Kidney (tissue), 14 donors: ENCODE data around the gene PCNX2. TPM values are rescaled to one million over a fixed set of nuclear protein-coding genes. Genes with fewer than 3 reads are reported as not detected.

Experiments used
- DNase-seq, 5 donors: peaks; one replicate each; pipeline ENCODE4 v3.0.0-alpha.2; 2013 to 2020
- FAIRE-seq: peaks from 2 replicates; lab custom pipeline; 2012; peaks lifted over from hg19 to GRCh38; lab: Jason Lieb, UNC
- H3K27ac ChIP-seq, 2 donors: one replicate each; pipeline ENCODE4 v1.7.0; 2013; ENCODE audit warnings: low read depth in 2 of 2, low read length in 2 of 2, inconsistent platforms in 1 of 2
- H3K27me3 ChIP-seq: one replicate; pipeline ENCODE4 v1.7.1; 2013; ENCODE audit warnings: low read length, inconsistent platforms; ENCODE audit not compliant: control insufficient read depth, insufficient read depth
- H3K36me3 ChIP-seq, 3 donors: one replicate each; pipeline versions ENCODE4 v1.7.0 to v1.7.1; 2013; ENCODE audit warnings: low read length in 3 of 3, control low read depth in 1 of 3, inconsistent platforms in 1 of 3; ENCODE audit not compliant: insufficient read depth in 3 of 3, control insufficient read depth in 2 of 3
- H3K4me1 ChIP-seq, 3 donors: one replicate each; pipeline versions ENCODE4 v1.7.0 to v1.7.1; 2013; ENCODE audit warnings: low read length in 3 of 3, inconsistent platforms in 1 of 3, low read depth in 1 of 3; ENCODE audit not compliant: control insufficient read depth in 2 of 3, insufficient read depth in 2 of 3
- H3K4me3 ChIP-seq, 3 donors: one replicate each; pipeline versions ENCODE4 v1.7.0 to v1.8.1; 2013; ENCODE audit warnings: low read length in 3 of 3, control low read depth in 1 of 3, inconsistent platforms in 1 of 3
- H3K9ac ChIP-seq, 3 donors: one replicate each; pipeline versions ENCODE4 v1.7.0 to v1.7.1; 2013; ENCODE audit warnings: low read length in 3 of 3, control low read depth in 1 of 3, inconsistent platforms in 1 of 3
- H3K9me3 ChIP-seq, 3 donors: one replicate each; pipeline versions ENCODE4 v1.7.0 to v1.7.1; 2013; ENCODE audit warnings: low read length in 3 of 3, control low read depth in 1 of 3, inconsistent platforms in 1 of 3; ENCODE audit not compliant: control insufficient read depth in 2 of 3, insufficient read depth in 1 of 3
- CTCF ChIP-seq: IDR thresholded peaks from 3 replicates; pipeline ENCODE4 v1.5.1; 2012; ENCODE audit warnings: mild to moderate bottlenecking, moderate library complexity, borderline replicate concordance; ENCODE audit not compliant: insufficient read depth; ENCODE audit errors: extremely low read depth
- intact Hi-C: fragments of 100-400 bp; cut with DNase I; formaldehyde crosslinking; loops from one replicate; pipeline ENCODE4 v1.11.1; 2022
- polyA plus RNA-seq: library from polyadenylated mRNA; stranded (reverse); fragments of 350-450 nt; fragmentation: Illumina TruSeq; extraction: RNeasy Lipid Tissue Mini Kit (QIAGEN cat#74804); gene quantifications from one replicate; pipeline ENCODE4 v1.2.3, GENCODE V29; 2014; ENCODE audit warnings: low read depth, low replicate concordance; ENCODE audit not compliant: insufficient read depth
- total RNA-seq: library from RNA; stranded (reverse); fragmentation: NEBNext Ultra II Directional; extraction: Animal tissue kit (Norgen Biotek cat#: 25700); gene quantifications from one replicate; pipeline ENCODE4 v1.2.1, GENCODE V29; 2021
- donor health status: control.
- donor health status: control.
- donor health status: control.
- donor health status: control.
- donor health status: control.
- donor health status: DM: yes; HTN: yes; CAD: no.
- donor health status: Normal renal cell carcinoma (clear cell type).

Gene PCNX2
- total and polyA plus RNA-seq, 2 donors from 2014 or later, result 5.2 to 29.2 TPM

DNA sequence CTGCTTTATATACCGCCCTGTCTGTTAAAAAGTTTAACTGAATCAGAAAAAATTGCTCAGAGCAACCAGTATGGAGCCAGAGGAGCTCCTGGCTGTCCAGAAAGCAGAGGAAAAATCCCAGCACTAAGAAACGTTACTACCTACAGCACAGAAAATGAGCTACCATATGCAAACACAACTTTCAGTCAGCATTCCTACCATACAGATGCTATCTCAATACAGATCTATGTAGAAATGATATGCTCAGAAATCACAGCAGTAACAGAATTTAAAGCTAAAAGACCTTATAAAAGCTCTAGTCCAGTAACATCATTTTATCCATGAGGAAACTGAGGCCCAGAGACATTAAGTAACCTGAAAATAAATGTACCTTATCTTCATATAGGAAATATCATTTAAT lies 38.7 kb downstream of the PCNX2 start:
- FAIRE-seq, result no peak
- TF ChIP-seq CTCF, result no peak
- no peaks in the 10 kb centered on the region for H3K27me3 ChIP-seq
- H3K27ac ChIP-seq, result no peak overlapping the region
- H3K9me3 ChIP-seq, result no peaks in the 10 kb centered on the region
- no peaks in the 10 kb centered on the region for H3K4me1 ChIP-seq
- no peak overlapping the region for H3K4me3 ChIP-seq
- intact Hi-C loops, result no loop called here
- peaks cover 0 to 6% (median 0%) of the 10 kb centered on the region in 3 donors for H3K36me3 ChIP-seq
- H3K9ac ChIP-seq, result no peak overlapping the region
- no peak for DNase-seq

DNA sequence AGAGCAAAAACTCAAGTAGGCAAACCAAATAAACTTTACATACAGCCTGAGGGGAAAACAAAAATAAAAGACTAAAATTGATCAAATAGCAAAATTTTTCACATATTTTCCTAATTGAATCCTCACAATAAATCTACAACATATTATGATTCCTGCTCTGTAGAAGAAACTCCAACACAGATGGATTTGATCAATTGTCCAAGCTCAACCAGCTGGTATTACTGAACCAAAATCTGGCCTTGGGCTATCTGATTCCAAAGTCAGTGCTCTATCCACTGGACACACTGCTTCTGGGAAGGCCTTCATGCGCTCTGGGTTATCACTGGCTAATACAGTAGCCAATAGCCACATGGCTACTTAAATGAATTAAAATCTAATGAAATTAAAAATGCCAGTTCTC lies 39.3 kb downstream of the PCNX2 start:
- H3K4me1 ChIP-seq, result no peaks in the 10 kb centered on the region

GRCh38 chr1:233255145-233255544 lies 40.4 kb downstream of the PCNX2 start:
- FAIRE-seq (no peak), DNase-seq (no peak)
- no peaks in the 10 kb centered on the region for H3K27me3 ChIP-seq
- H3K9ac ChIP-seq, result no peak overlapping the region
- H3K4me3 ChIP-seq, result no peak overlapping the region
- no peak overlapping the region for H3K27ac ChIP-seq
- intact Hi-C loops, result no loop called here
- H3K4me1 ChIP-seq, result no peaks in the 10 kb centered on the region
- peaks cover 3 to 6% (median 3%) of the 10 kb centered on the region in 3 donors for H3K36me3 ChIP-seq
- TF ChIP-seq CTCF, result no peak
- no peaks in the 10 kb centered on the region for H3K9me3 ChIP-seq

More for the DNA sequence above, 39.3 kb downstream of the PCNX2 start:
- intact Hi-C loops, result no loop called here
- Histone ChIP-seq H3K36me3 (peaks cover under 1 to 6% (median 1%) of the 10 kb centered on the region in 3 donors), H3K27me3 (no peaks in the 10 kb centered on the region), H3K9ac (no peak overlapping the region), H3K4me3 (no peak overlapping the region), H3K27ac (no peak overlapping the region), H3K9me3 (no peaks in the 10 kb centered on the region)
- FAIRE-seq (no peak), DNase-seq (no peak)
- TF ChIP-seq CTCF, result no peak

GRCh38 chr1:233253832-233254331 lies 41.6 kb downstream of the PCNX2 start:
- Histone ChIP-seq H3K27ac (no peak overlapping the region), H3K27me3 (no peaks in the 10 kb centered on the region), H3K9ac (no peak overlapping the region), H3K4me3 (no peak overlapping the region), H3K36me3 (peaks cover 3 to 6% (median 3%) of the 10 kb centered on the region in 3 donors), H3K9me3 (no peaks in the 10 kb centered on the region), H3K4me1 (no peaks in the 10 kb centered on the region)
- peak in 3 of 5 donors; percentile 18 to 79 (median 75) for DNase-seq
- FAIRE-seq, result no peak
- no peak for TF ChIP-seq CTCF
- intact Hi-C loops, result no loop called here
